HepG2 (cell line): Measurements from ENCODE around the gene DDX10. TPM values are rescaled to one million over a fixed set of nuclear protein-coding genes. Genes with fewer than 3 reads are reported as not detected.
A peak's percentile ranks its signal among the peaks of the same experiment; 100 is the strongest.

ENCODE experiments used
- FOXP4 ChIP-seq: sonication (generic); formaldehyde crosslinking; IDR thresholded peaks from 2 replicates; pipeline ENCODE4 v1.4.0; 2020; ENCODE audit warnings: missing genetic modification reagents
- MIER2 ChIP-seq: IDR thresholded peaks from 2 replicates; pipeline ENCODE4 v1.6.1; 2016; ENCODE audit warnings: missing biosample characterization, missing genetic modification reagents
- REST ChIP-seq, 2 experiments: IDR thresholded peaks; 2 replicates each; pipeline ENCODE4 v1.6.1; 2011 to 2012; ENCODE audit warnings: low read length in 2 of 2, borderline replicate concordance in 1 of 2, low read depth in 1 of 2, mild to moderate bottlenecking in 1 of 2, moderate library complexity in 1 of 2
- RFX5 ChIP-seq: IDR thresholded peaks from 2 replicates; pipeline ENCODE4 v1.6.1; 2011; ENCODE audit warnings: low read depth, low read length, improper control_type of control experiment
- RXRA ChIP-seq: sonication (generic); formaldehyde crosslinking; IDR thresholded peaks from 2 replicates; pipeline ENCODE4 v1.5.1; 2020; ENCODE audit warnings: missing genetic modification reagents
- ZBTB4 ChIP-seq: sonication (generic); formaldehyde crosslinking; IDR thresholded peaks from 2 replicates; pipeline ENCODE4 v1.4.0; 2020; ENCODE audit warnings: missing genetic modification reagents, mild to moderate bottlenecking, borderline replicate concordance
- ZHX1 ChIP-seq: sonication (generic); formaldehyde crosslinking; IDR thresholded peaks from 2 replicates; pipeline ENCODE4 v1.8.1; 2022; ENCODE audit warnings: low read depth, mild to moderate bottlenecking, missing genetic modification reagents
- ZNF18 ChIP-seq: sonication (generic); formaldehyde crosslinking; IDR thresholded peaks from 2 replicates; pipeline ENCODE4 v1.8.0; 2022; ENCODE audit warnings: mild to moderate bottlenecking, missing genetic modification reagents; ENCODE audit not compliant: insufficient replicate concordance
- ZNF431 ChIP-seq: sonication (generic); formaldehyde crosslinking; IDR thresholded peaks from 2 replicates; pipeline ENCODE4 v1.9.0; 2022; ENCODE audit warnings: missing genetic modification reagents, low read depth, mild to moderate bottlenecking, borderline replicate concordance
- ZNF441 ChIP-seq: sonication (generic); formaldehyde crosslinking; IDR thresholded peaks from 2 replicates; pipeline ENCODE4 v1.7.0; 2021; ENCODE audit warnings: missing genetic modification reagents, borderline replicate concordance
- ZNF775 ChIP-seq: sonication (generic); formaldehyde crosslinking; IDR thresholded peaks from 2 replicates; pipeline ENCODE4 v1.4.0; 2020; ENCODE audit warnings: missing genetic modification reagents, mild to moderate bottlenecking, moderate library complexity, borderline replicate concordance
- ZNF878 ChIP-seq: sonication (generic); formaldehyde crosslinking; IDR thresholded peaks from 2 replicates; pipeline ENCODE4 v1.8.1; 2023; ENCODE audit warnings: mild to moderate bottlenecking, missing genetic modification reagents, moderate library complexity
- ZZZ3 ChIP-seq: sonication (generic); formaldehyde crosslinking; IDR thresholded peaks from 2 replicates; pipeline ENCODE4 v1.4.0; 2020; ENCODE audit warnings: missing genetic modification reagents, mild to moderate bottlenecking, borderline replicate concordance
- polyA plus RNA-seq, 8 experiments: library from polyadenylated mRNA; depleted of rRNA in 3 of 8; stranded (reverse) in 7 of 8; unstranded in 1 of 8; fragments of >200 nt; fragmentation: Illumina TruSeq in 4 of 8; extraction: Trizol in 4 of 8; gene quantifications; 2 replicates each; pipeline versions ENCODE4 v1.2.1 to v1.2.3, GENCODE V29; 2011 to 2016; ENCODE audit warnings: low read depth in 4 of 8, missing spikeins in 1 of 8, mixed read lengths in 1 of 8; ENCODE audit not compliant: insufficient read depth in 1 of 8
- total RNA-seq, 5 experiments: library from RNA; depleted of rRNA; stranded (reverse); fragments of >200 nt; fragmentation: Illumina TruSeq; extraction: Trizol; gene quantifications; 2 replicates each; pipeline ENCODE4 v1.2.3, GENCODE V29; 2016; ENCODE audit warnings: low read depth in 1 of 5

Gene DDX10
- total and polyA plus RNA-seq, 2 of the 13 experiments (the other 11 are each of a cell fraction or from before 2014, with no cell fraction given), result 17.0 to 32.0 TPM

- TF ChIP-seq ZNF18 (CRISPR knock-in tag) (peak; percentile 38), ZNF775 (CRISPR knock-in tag) (no peak), ZNF878 (CRISPR knock-in tag) (no peak; the same call in 1 of the 2 replicates), ZHX1 (peak; percentile 34; the same call in 1 of the 2 replicates), ZNF431 (CRISPR knock-in tag) (no peak; the same call in 1 of the 2 replicates), FOXP4 (no peak), MIER2 (CRISPR knock-in tag) (no peak), ZZZ3 (CRISPR knock-in tag) (no peak), ZNF441 (CRISPR knock-in tag) (no peak), RXRA (CRISPR knock-in tag) (no peak), REST (IDR thresholded peaks at IDR 0.05; ENCODE audit: borderline replicate concordance in 1 of 2, low read depth in 1 of 2, low read length in 2 of 2) (no peak), ZBTB4 (CRISPR knock-in tag) (no peak), RFX5 (peak; percentile 82)
Observed at GRCh38 chr11:108664730-108665525, at the start of gene DDX10 (continued).
